T1000 (cell line): ENCODE data around the gene NRK.
"Not testable (repeated sequence)": the region's sequence is repeated elsewhere in the genome, so short reads cannot be mapped to it uniquely, and the experiment has no call there.

Source experiments
- DNase-seq: peaks from one replicate; lab custom pipeline; 2025; ENCODE audit warnings: mixed read lengths; lab: John Stamatoyannopoulos, UW

NRK gene

GRCh38 chrX:105822138-105823091 is at the start of gene NRK:
Gene NRK, plus strand, starts transcription at chrX:105822539. Its CDS starts 307 bp downstream, at chrX:105822846.
- no peak for DNase-seq

- no peak for DNase-seq
Measured at GRCh38 chrX:105773801-105774200, 48.5 kb upstream of the NRK start.

- no peak for DNase-seq
Measured at GRCh38 chrX:105775679-105776078, 46.7 kb upstream of the NRK start.

- DNase-seq, result no peak
Measured at GRCh38 chrX:105781804-105782203, 40.5 kb upstream of the NRK start.

- DNase-seq, result not testable (repeated sequence)
Measured at GRCh38 chrX:105796877-105797276, 25.5 kb upstream of the NRK start.

GRCh38 chrX:105803891-105804290 is 18.4 kb upstream of the NRK start:
- no peak for DNase-seq

GRCh38 chrX:105805655-105806054 is 16.7 kb upstream of the NRK start:
- DNase-seq, result not testable (repeated sequence)

GRCh38 chrX:105816517-105816916 is 5.8 kb upstream of the NRK start:
- DNase-seq, result no peak

GRCh38 chrX:105820247-105820646 is 2.1 kb upstream of the NRK start:
- DNase-seq, result no peak

- DNase-seq, result no peak
Measured at GRCh38 chrX:105821471-105822121, 743 bp upstream of the NRK start.

GRCh38 chrX:105823092-105823455 is 735 bp downstream of the NRK start:
- DNase-seq, result no peak

- no peak for DNase-seq
Measured at GRCh38 chrX:105829011-105829410, 6.7 kb downstream of the NRK start.

- DNase-seq, result peak; percentile 44
Measured at GRCh38 chrX:105837232-105837631, 14.9 kb downstream of the NRK start.

GRCh38 chrX:105845631-105846030 is 23.3 kb downstream of the NRK start:
- no peak for DNase-seq

GRCh38 chrX:105850100-105850499 is 27.8 kb downstream of the NRK start:
- DNase-seq, result not testable (repeated sequence)

- no peak for DNase-seq
Measured at GRCh38 chrX:105865709-105866108, 43.4 kb downstream of the NRK start.

- DNase-seq, result no peak
Measured at GRCh38 chrX:105869701-105870100, 47.4 kb downstream of the NRK start.

- DNase-seq, result no peak
Measured at GRCh38 chrX:105870445-105870844, 48.1 kb downstream of the NRK start.

GRCh38 chrX:105872941-105873340 is 50.6 kb downstream of the NRK start:
- no peak for DNase-seq

GRCh38 chrX:105874790-105875189 is 52.5 kb downstream of the NRK start:
- no peak for DNase-seq

- no peak for DNase-seq
Measured at GRCh38 chrX:105876658-105877057, 54.3 kb downstream of the NRK start.

- DNase-seq, result no peak
Measured at GRCh38 chrX:105880491-105880890, 58.2 kb downstream of the NRK start.

GRCh38 chrX:105882581-105883275 is 60.4 kb downstream of the NRK start:
- no peak for DNase-seq
